GM12872 (cell line): ENCODE data around the gene TPRA1.

Source experiments
- CTCF ChIP-seq: IDR thresholded peaks from 3 replicates; pipeline ENCODE4 v1.5.1; 2011; ENCODE audit warnings: low read depth, mild to moderate bottlenecking, low read length, moderate library complexity; ENCODE audit not compliant: insufficient read depth

Gene TPRA1

DNA sequence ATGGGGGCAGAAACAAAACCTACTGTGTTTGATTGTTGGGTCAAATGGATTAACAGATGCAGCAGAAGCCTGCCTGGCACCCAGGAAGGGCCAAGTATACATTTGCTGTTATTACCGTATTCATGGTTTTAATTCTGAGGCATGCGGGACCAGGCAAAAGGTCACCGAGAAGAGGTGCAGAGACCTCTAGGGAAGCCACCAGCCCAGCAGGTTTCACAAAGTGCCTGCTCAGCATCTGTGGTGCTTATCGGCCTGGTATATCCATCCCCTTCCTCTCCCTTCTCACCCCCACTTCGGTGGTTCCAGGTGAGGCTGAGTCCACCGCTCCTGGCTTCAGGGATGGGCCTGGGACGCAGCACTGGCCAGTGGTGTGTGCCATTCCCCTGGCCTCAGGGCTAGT is 13.1 kb downstream of the TPRA1 start:
- no peak for TF ChIP-seq CTCF

- peak; percentile 100 for TF ChIP-seq CTCF
These were observed 15.4 kb downstream of the TPRA1 start for GRCh38 chr3:127574880-127575878.

DNA sequence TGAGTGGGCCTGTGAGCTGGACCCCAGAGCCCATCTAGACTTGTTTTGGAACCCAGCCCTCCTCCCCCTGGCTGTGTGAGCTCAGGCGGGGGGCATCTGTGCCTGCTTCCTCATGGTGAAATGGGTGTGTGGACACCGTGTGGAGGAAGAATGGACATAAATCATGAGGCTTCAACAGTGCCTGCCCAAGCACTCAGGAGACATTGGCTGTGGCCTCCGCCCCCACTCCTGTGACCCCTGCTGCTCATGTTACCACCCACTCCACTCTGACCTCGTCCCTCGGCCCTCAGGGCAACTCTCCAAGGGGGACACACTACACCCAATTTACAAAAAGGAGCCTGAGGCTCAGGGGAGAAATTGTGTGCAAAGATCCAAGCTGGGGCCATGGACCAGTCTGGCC is 16.6 kb downstream of the TPRA1 start:
- no peak for TF ChIP-seq CTCF

GRCh38 chr3:127573401-127573800 is 17.1 kb downstream of the TPRA1 start:
- TF ChIP-seq CTCF: no peak

DNA sequence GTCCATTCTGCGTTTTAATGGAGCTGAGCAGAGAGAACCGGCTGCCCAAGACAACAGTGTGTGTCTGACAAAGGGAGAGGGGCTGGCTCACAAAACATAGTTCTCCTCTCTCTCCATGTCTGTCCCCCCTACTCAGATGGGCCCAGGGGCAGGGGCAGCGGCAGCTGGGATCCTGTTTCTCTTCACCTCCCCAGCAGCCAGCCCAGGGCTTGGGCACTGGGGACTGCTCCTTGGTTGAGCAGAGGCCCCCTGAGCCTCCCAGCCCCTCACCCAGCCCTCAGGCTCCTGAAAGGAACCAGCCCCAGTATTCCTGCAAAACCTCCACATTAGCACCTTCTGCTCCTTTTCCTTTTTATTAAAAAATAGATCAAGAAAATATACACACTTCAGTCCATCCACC is 17.8 kb downstream of the TPRA1 start:
- no peak for TF ChIP-seq CTCF

GRCh38 chr3:127572186-127572585 is 18.3 kb downstream of the TPRA1 start:
- no peak for TF ChIP-seq CTCF

GRCh38 chr3:127570520-127570919 is 20.0 kb downstream of the TPRA1 start:
- no peak for TF ChIP-seq CTCF
